ENCODE results near the gene PPM1D. TPM values are rescaled to one million over a fixed set of nuclear protein-coding genes. Genes with fewer than 3 reads are reported as not detected.

The PPM1D gene
- total and polyA plus RNA-seq, 12 donors, result 3.1 to 10.6 (median 7.5) TPM

DNA sequence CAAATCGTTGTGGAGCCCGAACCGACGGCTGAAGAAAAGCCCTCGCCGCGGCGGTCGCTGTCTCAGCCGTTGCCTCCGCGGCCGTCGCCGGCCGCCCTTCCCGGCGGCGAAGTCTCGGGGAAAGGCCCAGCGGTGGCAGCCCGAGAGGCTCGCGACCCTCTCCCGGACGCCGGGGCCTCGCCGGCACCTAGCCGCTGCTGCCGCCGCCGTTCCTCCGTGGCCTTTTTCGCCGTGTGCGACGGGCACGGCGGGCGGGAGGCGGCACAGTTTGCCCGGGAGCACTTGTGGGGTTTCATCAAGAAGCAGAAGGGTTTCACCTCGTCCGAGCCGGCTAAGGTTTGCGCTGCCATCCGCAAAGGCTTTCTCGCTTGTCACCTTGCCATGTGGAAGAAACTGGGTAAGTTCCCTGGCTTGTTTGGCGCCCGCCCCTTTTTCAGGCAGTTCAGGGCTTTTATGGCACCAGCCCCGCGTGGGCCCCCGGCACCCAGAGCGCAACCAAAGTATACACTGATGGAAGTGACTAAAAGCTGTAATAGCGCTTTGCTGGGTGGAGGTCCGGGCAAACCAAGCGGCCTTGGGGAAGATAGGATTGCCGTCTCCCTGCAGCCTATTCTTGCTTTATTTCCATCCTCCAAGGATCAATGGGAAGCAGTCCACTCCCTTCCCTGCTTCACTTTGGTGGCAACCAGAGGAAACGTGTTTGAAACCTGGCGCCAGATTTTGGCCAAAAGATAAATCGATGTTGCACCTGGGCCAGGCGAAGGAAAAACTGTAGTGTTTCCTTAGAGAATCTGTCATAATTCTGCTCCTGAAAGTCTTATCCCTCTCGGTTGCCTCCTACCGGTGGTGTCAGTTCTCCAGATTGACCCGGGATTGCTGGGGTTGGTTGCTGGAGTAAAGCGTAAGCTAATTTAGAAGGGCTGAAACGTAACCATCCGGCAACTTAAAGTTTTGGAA is 775 bp downstream of the PPM1D start:
- peak overlapping the region; percentile 83 to 99 (median 97) for H3K27ac ChIP-seq
- TF ChIP-seq CTCF (IDR thresholded peaks at IDR 0.05), result peak; percentile 57 to 85 (median 74)
- H3K4me1 ChIP-seq, result peaks cover 0 to 67% (median 34%) of the 10 kb centered on the region in 9 donors
- intact Hi-C loops (cut with DNase I), result loop anchor here in 5 of 10 donors (1.0 to 5.0 kb wide), 5 partner anchors 24 to 76 kb away; partner anchors contain the start of gene APPBP2 (in 1 of the 5)
- DNase-seq, result peak; percentile 41 to 85
- 0% methylated on average over 66 to 67 of the region's 69 CpGs for WGBS, 2 donors
- peak in 7 of 8 donors; percentile 6 to 64 (median 35) for ATAC-seq
- H3K4me3 ChIP-seq, result peak overlapping the region; percentile 77 to 99 (median 94)
- no peaks in the 10 kb centered on the region for H3K27me3 ChIP-seq
- no peaks in the 10 kb centered on the region for H3K9me3 ChIP-seq
- H3K36me3 ChIP-seq, result no peaks in the 10 kb centered on the region

- peak in 3 of 9 donors; percentile 2 to 27 (median 10) for TF ChIP-seq CTCF (IDR thresholded peaks at IDR 0.05)
- DNase-seq (peak in 1 of 2 donors; percentile 65), ATAC-seq (peak in 2 of 8 donors; percentile 23 to 24)
- Histone ChIP-seq H3K9me3 (no peaks in the 10 kb centered on the region), H3K4me3 (peak overlapping the region; percentile 77 to 99 (median 94)), H3K36me3 (no peaks in the 10 kb centered on the region), H3K27me3 (no peaks in the 10 kb centered on the region), H3K27ac (peak overlapping the region in 9 of 10 donors; percentile 94 to 99 (median 97)), H3K4me1 (peaks cover 0 to 76% (median 34%) of the 10 kb centered on the region in 9 donors)
- 1 to 2% methylated on average over 14 of the region's 14 CpGs for WGBS, 2 donors
- intact Hi-C loops (cut with DNase I), result loop anchor here in 5 of 10 donors (1.0 to 5.0 kb wide), 4 partner anchors 25 to 77 kb away; no protein-coding TSS in a partner anchor
These were observed 1.7 kb downstream of the PPM1D start for GRCh38 chr17:60601447-60602384.

DNA sequence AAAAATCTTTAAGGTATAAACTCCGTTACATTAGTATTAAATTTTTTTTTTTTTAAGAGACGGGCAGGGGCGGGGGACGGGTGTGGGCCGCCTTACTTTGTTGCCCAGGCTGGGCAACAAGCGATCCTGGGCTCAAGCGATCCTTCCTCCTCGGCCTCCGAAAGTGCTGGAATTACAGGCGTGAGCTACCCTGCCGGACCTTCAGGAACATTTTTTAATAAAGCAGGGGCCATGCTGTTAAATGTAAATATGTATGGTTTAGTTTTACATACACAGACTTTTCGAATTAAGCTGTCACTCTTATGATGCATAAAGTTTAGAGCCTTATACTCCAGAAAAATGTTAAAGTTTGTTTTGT is 2.4 kb downstream of the PPM1D start:
- Histone ChIP-seq H3K27me3 (no peaks in the 10 kb centered on the region), H3K4me1 (peaks cover 0 to 77% (median 34%) of the 10 kb centered on the region in 9 donors), H3K4me3 (peak overlapping the region; percentile 77 to 99 (median 94)), H3K9me3 (no peaks in the 10 kb centered on the region), H3K27ac (peak overlapping the region in 6 of 10 donors; percentile 94 to 99 (median 97)), H3K36me3 (no peaks in the 10 kb centered on the region)
- intact Hi-C loops (cut with DNase I), result loop anchor here in 3 of 10 donors (5.0 kb wide), 1 partner anchor 35 kb away; no protein-coding TSS in a partner anchor
- WGBS, 2 donors, result 25 to 30% methylated on average over 12 of the region's 12 CpGs
- ATAC-seq (no peak), DNase-seq (no peak)
- no peak for TF ChIP-seq CTCF (IDR thresholded peaks at IDR 0.05)
